Measurements from ENCODE around the gene ABCB9. TPM values are rescaled to one million over a fixed set of nuclear protein-coding genes. Genes with fewer than 3 reads are reported as not detected.

Gene ABCB9
- total RNA-seq, 2 donors from 2014 or later, result 5.7 to 5.8 TPM

DNA sequence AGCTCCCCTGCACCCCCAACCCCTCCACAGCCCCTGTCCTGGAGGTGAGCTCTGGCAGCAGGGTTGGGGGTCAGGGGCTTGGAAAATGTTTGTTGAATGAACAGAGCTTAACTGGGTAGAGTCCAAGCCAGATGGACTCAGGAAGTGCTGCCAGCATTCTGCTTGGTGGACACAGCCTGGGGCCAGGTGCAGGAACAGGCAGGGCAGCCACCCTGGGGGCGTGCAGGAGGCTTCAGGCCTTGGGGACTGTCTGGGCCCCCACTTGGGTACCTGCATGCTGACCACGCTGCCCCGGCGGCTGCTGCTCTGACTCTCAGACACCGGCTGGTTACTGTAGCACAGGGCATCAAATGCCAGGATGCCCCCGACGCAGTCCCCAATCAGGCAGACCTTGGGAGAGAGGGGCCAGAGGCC lies 29.9 kb upstream of the ABCB9 start:
- intact Hi-C loops (cut with DNase I), result no loop called here
- DNase-seq, result no peak
- no peak for ATAC-seq

DNA sequence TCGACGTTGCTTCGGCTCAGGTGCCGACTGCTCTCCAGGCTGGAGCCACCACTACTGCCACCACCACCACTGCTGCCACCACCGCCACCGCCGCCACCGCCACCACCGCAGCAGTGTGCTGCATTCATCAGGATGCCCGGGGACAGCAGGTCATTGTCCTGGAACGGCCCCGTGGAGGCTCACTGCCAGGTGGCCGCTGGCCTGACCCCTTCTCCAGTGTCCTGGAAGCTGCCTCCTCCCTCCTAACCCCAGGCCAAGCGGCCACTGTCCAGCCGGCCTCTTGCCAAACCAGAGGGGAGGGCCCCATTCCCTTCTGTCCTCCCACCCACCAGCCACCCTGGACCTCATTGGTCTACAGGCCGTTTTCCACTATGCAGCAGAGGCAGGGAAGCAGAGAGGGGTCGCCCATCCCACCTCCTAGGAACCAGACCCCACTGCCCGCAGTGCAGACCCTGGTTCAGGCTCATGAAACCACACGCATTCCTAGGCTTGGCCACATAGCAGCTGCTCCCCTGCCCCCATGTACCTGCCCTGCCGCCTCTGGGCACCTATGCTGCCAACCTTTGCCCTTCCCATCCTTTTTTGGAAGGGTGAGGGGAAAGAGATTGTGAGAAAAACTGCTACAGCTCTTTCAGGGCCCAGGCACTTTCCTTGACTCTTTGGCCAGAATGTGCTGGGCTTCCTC lies 29.4 kb upstream of the ABCB9 start:
- intact Hi-C loops (cut with DNase I), result no loop called here
- ATAC-seq, result peak in 1 of 2 donors; percentile 79
- no peak for DNase-seq

DNA sequence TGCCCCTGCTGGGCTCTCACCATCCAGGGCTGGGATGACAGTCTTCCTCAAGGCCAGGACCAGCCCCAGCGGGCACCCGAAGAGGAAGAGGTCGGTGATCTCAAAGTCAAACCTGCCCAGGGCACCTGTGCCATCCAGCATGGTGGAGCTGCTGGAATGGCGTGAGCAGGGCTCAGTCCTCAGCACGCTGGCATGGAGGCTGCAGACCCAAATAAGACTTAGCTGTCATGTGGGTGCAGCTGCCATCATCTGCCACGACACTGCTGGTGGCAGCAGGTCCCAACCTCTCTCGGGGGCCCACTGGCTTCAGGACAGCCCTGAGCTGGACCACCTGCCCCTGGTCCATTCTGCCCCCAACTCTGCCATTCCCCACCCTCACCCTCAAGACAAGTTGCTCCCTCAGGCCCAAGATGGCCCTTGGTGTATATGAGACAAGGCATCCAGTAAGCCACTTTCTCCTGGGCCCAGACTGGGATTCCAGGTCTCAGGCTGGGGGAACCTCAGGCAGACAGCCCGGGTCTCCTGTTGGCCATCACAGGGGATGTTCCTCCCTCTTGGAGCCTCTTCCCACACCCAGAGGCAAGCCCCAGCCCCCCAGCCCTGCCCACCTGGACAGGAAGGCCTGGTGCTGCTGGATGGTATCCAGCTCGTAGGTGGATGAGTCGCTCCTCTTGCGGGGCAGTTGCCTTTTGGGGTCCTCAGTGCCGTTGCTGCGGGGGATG lies 28.7 kb upstream of the ABCB9 start:
- intact Hi-C loops (cut with DNase I), result no loop called here
- DNase-seq (no peak), ATAC-seq (no peak)

DNA sequence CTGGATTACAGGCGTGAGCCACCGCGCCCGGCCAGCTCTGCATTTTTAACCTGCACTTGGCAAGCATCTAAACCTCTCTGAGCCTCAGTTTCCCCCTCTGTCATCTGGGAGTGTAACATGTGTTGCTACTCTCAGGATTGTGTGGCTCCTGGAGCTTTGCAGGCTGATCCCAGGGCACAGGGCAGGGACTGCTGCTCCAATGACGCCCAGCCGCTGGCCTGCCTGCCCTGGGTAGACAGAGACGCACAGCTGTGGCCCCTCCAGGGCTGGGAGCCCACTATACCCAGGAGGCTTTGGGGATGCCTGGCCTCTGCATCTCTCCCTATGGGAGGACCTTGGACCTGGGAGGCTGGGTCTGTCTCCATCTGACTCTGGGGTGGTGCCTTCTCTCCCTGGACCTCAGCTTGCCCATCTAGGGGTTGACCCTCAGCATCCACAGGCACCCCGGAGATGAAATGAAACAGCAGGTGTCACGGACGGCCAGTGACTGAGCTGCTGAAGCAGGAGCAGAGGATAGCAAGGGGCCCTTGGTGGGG lies 27.9 kb upstream of the ABCB9 start:
- intact Hi-C loops (cut with DNase I), result no loop called here
- no peak for ATAC-seq
- no peak for DNase-seq

DNA sequence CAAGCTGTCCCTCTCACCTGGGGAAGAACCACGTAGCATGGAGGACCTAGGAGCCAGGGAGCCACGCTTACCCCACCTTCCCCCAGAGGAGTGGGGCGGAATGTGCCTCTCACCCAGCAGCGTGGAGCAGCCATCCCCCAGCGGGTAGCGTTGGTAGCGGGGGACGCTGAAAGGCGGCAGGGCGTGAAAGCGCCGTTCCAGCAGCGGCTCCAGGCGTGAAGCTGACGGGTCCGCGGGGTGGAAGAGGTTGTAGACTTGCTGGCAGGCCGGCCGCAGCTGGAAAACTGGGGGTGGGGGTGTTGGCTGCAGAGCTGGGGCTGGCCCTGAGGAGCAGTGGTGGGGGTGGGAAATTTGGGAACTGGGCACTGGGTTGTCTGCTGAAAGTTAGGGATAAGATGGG lies 26.1 kb upstream of the ABCB9 start:
- DNase-seq, result no peak
- no peak for ATAC-seq
- intact Hi-C loops (cut with DNase I), result no loop called here

DNA sequence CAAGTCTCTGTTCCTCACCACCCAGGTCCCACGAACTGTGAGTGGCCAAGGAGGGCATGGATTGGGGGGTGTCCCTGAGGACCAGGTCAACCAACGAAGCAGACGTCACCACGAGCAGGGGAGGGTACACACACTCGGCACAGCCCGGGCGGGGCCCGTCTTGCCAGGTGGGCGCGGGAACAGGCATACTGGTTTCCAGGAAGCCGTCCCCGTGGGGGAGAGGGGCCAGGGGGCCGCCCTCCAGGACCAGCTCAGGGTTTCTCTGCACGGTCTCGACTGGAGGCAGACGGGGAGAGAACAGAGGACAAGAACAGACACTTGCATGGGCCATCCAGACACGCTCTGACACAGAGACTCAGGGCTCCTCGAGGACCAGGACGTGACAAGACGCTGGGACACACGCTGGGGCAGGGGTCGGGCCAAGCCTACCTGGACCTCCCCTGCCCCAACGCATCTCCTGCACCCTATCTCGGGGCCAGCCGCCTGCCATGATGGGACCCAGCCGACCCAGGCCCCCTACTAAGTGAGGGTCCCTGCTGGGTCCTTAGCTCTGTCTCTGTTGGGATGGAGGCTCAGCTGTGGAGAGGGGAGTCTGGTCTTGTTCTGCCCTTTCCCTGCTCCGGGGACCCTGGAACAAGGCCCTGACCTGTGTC lies 25.5 kb upstream of the ABCB9 start:
- no peak for DNase-seq
- intact Hi-C loops (cut with DNase I), result no loop called here
- ATAC-seq, result no peak

DNA sequence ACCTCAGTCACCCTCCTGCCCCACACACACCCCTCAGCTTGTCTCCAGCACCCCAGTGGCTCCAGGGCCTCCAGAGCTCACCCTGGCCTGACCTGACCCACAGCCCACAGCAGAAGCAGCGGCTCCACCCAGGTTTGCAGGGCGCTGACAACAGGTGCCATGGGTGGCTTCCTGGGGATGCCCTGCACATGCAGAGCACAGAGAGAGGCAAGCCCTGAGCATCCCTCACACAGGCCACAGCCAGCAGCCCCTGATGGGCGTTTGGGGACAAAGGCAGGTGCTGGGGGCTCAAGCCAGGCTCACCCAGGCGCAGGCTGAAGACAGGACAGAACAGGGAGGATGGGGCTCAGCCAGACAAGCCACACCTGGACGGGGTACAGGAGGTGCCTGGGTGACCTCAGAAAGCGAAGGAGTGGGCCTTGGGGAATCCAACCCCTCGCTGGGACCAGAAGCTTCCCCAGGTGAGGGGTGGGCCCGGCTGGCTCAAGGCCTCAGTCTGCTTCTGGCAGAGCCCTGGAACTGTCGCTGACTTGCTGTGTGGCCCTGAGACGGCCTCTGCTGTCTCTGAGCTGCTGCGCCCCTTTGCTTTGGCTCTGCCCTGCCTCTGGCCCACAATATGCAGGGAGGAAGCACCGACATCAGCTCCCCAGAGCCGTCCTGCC lies 24.8 kb upstream of the ABCB9 start:
- ATAC-seq (no peak), DNase-seq (no peak)
- intact Hi-C loops (cut with DNase I), result no loop called here

DNA sequence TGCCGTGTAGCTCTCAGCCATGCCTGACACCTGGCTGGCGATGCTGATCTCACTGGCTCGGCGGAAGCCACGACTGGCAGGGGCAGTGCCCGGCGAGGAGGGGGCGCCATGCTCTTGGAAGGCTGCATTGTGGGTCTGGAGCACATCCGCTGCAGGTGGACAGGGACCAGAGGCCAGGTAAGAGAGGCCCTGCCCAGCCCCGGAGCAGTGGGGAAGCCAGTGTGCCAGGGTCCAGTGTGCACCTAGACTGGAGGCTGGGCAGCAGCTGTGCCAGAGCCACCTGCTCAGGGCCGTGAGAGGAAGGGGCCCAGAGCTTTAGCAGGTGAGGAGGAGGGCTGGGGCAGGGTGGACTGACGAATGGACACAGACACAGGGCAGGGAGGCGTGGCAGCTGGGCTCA lies 24.3 kb upstream of the ABCB9 start:
- ATAC-seq, result no peak
- no peak for DNase-seq
- intact Hi-C loops (cut with DNase I), result no loop called here

DNA sequence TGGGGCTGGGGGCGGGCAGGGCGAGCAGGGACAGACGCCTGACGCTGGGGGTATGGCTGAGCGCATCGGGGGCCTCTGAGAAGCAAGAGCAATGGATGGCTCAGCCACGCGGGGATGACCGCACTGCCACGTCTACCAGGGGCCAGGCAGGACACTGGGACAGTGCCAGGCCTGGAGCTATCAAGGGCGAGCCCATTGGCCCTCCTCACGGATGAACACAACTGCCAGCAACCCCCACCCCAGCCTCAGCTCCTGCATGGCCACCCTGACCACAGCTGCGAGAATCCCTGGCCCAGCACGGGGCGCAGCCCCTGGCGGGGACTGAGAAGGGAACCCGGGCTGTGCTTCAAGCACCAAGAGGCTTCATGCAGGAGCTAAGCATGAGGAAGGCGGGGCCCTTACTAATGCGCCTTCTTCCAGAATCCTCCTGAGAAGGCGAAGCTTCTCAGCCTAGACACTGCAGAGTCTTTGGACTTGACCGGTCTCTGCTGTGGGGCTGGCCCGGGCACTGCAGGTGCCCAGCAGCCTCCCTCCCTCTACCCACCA lies 23.7 kb upstream of the ABCB9 start:
- DNase-seq (no peak), ATAC-seq (no peak)
- intact Hi-C loops (cut with DNase I), result loop anchor here in 1 of 2 donors (5.0 kb wide), 1 partner anchor 157 kb away; no protein-coding TSS in a partner anchor

DNA sequence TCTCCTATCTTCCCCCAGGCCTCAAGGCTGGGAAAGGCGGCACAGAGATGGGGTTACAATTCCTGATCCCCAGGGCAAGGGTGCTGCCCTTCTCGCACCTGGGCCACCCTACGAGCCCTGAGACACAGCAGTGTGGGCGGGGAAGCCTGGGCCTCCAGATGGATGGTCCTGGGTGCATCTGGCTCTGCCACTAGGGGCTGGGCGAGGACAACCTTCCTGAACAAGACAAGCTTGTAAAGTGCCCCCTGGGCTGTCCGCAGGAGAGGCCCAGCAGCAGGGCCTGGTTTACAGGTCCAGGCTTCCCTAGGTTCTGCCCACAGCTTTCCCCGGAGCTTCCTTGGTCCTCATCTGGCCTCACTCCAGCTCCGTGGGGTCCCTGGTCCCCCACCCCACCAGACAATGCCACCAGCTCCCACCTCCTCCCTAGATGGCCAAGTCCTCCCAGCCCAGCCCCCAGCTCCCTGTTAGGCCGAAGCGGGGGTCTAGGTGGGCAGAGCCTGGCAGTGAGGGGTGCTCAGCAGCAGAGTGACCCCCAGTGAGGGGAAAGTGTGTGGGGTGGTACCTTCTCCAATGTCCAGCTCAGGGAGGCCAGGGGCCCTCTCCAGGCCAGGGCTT lies 23.1 kb upstream of the ABCB9 start:
- intact Hi-C loops (cut with DNase I), result loop anchor here in 1 of 2 donors (5.0 kb wide), 1 partner anchor 158 kb away; no protein-coding TSS in a partner anchor
- no peak for DNase-seq
- no peak for ATAC-seq

DNA sequence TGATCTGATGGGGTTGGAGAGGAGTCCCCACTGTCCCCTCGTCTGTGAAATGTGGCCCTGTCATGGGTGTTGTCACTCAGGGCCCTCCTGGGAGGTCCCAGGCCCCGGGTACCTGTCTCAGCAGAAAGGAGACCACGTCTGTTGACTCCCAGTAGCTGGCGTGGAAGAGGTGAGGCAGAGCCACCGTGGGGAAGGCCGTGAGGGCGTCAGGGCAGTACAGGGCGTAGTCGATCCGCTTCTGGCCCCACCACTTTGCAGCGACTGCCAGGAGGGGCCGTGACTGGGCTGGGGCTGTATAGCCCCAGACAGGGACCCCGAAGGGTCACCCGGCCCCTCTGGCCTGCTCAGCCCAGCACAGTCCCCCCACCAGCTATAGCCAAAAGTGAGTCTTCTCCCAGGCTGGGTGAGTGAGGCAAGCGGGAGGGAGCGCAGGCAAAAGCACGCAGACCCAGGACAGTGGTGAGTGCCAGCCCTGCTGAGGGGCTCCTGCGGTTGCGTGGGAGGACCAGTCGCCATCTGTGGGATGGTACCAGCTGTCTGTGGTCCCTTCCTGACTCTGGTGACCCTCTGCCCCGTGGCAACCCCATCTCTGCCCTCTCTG lies 22.4 kb upstream of the ABCB9 start:
- intact Hi-C loops (cut with DNase I), result loop anchor here in 1 of 2 donors (5.0 kb wide), 1 partner anchor 159 kb away; no protein-coding TSS in a partner anchor
- DNase-seq, result no peak
- no peak for ATAC-seq

DNA sequence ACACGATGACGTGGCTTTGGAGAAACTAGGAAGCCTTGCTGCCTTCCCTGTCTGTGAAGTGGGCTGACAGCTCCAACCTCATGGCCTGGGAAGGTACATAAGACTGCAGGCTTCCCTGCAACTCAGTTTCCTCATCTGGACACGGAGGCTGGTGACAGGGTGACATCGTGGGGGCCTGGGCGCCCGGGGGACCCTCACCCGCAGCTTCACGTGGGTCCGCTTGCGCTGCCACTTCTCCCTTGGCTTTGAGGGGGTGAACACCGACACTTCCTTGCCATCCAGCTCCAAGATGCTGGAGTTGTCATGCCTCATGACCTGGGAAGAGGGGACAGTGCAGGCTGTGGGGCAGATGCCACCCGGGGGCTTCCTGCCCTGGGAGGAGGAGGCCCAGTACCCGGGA lies 21.8 kb upstream of the ABCB9 start:
- intact Hi-C loops (cut with DNase I), result loop anchor here in 1 of 2 donors (5.0 kb wide), 1 partner anchor 159 kb away; no protein-coding TSS in a partner anchor
- DNase-seq, result no peak
- ATAC-seq, result no peak

DNA sequence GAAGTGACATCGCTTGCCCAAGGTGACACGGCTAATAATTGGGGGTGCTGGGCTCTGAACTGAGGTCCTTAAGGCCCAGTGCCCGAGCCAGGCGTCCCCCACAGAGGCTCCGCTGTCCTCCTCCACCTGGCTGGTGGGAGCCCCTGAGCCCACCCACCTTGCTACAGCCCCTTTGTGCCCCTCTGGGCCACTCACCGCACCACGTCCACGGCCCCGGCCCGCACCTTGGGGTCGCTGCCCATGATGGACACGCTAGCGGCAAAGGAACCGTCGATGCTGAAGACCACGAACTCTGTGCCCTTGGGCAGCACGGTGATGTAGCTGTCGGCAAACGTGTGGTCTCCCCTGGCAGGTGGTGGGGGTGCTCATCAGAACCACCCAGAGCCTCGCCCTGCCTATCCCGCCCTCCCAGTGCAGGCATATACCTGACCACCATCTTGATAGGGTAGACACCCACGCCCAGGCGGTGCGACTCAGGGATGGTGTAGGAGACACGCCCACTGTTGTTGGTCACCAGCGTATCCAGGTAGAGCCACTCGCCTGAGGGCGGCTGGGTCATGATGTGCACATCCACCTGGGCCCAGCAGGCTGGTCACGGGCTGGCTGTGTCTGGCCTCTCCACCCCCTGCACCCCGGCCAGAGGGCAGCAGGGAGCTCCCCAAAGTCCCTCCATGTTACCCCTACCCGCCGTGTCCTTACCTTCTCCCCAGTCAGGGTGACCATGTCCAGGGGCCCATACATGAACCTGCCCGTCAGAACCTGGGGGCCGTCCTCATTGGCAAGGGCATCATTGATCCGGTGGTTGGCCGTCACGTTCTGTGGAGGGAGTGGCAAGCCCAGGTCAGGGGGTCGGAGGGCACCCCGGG lies 21.1 kb upstream of the ABCB9 start:
- DNase-seq (no peak), ATAC-seq (no peak)
- intact Hi-C loops (cut with DNase I), result loop anchor here in 1 of 2 donors (5.0 kb wide), 1 partner anchor 160 kb away; no protein-coding TSS in a partner anchor

DNA sequence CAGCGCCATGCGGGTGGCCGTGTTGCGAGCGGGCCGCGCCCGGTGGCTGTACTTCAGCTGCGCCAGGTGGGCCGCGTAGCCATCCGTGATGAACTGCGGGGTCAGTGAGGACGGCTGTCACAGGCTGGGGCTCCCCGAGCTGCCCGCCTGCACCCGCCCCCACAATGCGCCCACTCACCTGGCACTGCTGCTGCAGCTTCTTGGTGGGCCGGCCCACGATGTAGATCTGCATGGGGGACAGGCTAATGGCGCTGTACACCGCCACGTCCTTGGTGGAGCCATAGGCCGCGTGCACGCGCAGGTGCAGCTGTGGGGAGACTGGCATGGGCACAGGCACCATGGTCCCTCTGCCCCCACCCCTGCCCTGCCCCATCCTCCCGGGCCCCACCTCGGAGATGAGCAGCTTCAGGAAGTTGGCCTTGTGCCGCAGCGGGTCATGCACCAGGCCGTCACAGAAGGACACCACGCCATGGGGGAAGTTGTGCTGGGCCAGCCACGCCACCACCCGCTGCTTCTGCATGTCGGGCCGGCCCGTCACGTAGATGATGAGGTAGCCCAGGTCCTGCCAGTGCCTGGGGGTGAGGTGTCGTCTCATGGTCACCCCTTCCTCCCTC lies 20.1 kb upstream of the ABCB9 start:
- intact Hi-C loops (cut with DNase I), result loop anchor here in 1 of 2 donors (5.0 kb wide), 1 partner anchor 161 kb away; no protein-coding TSS in a partner anchor
- DNase-seq (no peak), ATAC-seq (no peak)

DNA sequence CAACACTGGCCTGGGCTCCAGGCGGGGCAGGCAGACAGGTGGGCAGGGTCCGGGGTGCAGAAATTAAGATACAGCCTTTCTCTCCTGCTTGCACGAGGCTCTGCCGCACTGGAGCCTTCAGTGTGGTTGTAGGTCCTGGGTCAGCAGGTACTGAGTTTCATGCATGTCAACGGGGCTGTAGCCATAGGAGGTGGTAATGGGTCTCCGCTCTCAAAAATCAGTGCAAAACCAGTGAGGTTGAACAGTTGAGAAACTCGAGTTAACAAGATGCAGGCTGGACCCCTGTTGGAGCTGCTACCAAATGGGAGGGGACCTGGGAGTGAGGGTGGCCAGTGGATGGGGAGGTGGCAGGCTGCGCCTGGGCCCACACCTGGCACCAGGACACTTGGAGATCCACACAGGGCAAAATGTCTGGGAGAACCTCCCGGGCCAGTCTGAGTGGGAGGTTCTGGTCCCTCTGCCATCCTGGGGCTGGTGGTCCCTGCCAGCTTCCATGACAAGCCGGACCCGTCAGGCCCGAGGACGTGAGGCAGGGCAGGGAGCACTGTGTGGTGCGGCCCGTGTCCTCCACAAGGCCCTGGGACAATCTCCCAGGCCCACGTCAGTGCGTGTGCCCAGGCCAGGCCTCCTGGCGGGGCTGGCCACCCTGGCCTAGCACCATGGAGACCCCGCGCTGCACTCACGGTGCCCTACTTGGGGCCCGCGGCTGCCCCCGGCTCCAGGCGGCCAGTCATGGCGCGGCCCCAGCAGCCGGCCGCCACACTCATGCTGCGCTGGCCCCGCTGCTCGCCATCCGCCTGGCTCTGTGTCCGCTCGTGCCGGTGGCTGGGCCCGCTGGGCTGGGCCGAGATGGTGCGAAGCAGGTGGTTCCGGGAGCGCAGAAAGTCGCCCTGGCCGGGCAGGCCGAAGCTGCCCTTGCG lies 19.3 kb upstream of the ABCB9 start:
- intact Hi-C loops (cut with DNase I), result loop anchor here in 1 of 2 donors (5.0 kb wide), 1 partner anchor 162 kb away; no protein-coding TSS in a partner anchor
- no peak for DNase-seq
- ATAC-seq, result no peak
